Pancreas (tissue), 10 donors: ENCODE results near the gene NKX1-1. TPM values are rescaled to one million over a fixed set of nuclear protein-coding genes. Genes with fewer than 3 reads are reported as not detected.
A peak's percentile ranks its signal among the peaks of the same experiment; 100 is the strongest.

ENCODE experiments used
- ATAC-seq, 4 donors: fragments of 200-7000 bp; cut with Tn5 transposase; one replicate each; pipeline versions ENCODE4 v1.8.0 to v1.9.1; 2020; ENCODE audit warnings: mild to moderate bottlenecking in 4 of 4, moderate library complexity in 4 of 4
- DNase-seq, 6 donors: peaks; one replicate each; pipeline ENCODE4 v3.0.0-alpha.2; 2020
- FAIRE-seq: peaks from 2 replicates; lab custom pipeline; 2012; peaks lifted over from hg19 to GRCh38; lab: Jason Lieb, UNC
- H3K27ac ChIP-seq, 4 donors: fragments of 200-600 bp; sonication (generic); 1 replicate in 3 of 4; 2 replicates in 1 of 4; pipeline versions ENCODE4 v1.5.0 to v1.8.0; 2020
- H3K27me3 ChIP-seq, 4 donors: fragments of 200-600 bp; one replicate each; pipeline ENCODE4 v1.8.0; 2021
- H3K36me3 ChIP-seq, 3 donors: fragments of 200-600 bp; sonication (generic) in 1 of 3; one replicate each; pipeline versions ENCODE4 v1.5.0 to v1.8.0; 2020 to 2021
- H3K4me1 ChIP-seq, 3 donors: fragments of 200-600 bp; one replicate each; pipeline ENCODE4 v1.8.0; 2021
- H3K4me3 ChIP-seq, 4 donors: fragments of 200-600 bp; sonication (generic) in 2 of 4; one replicate each; pipeline versions ENCODE4 v1.5.0 to v1.8.0; 2020 to 2021
- H3K9me3 ChIP-seq, 4 donors: fragments of 200-600 bp; one replicate each; pipeline ENCODE4 v1.8.0; 2021
- CTCF ChIP-seq, 4 donors: fragments of 200-600 bp; sonication (generic) in 3 of 4; IDR thresholded peaks; one replicate each; pipeline versions ENCODE4 v1.5.0 to v1.8.0; 2021; ENCODE audit warnings: antibody characterized with exemption in 4 of 4
- WGBS, 2 donors: extraction: QIAGEN DNeasy Blood & Tissue Kit; methylation state at CpG; one replicate each; pipeline ENCODE4 v1.1.7; 2013; 5-methylcytosine and 5-hydroxymethylcytosine counted together
- intact Hi-C, 3 donors: fragments of 100-400 bp; cut with DNase I; formaldehyde crosslinking; loops; one replicate each; pipeline versions ENCODE4 v1.11.1 to v1.14.2; 2022
- polyA plus RNA-seq, 2 donors: library from polyadenylated mRNA; stranded (reverse); fragments of 200-250 nt; gene quantifications; one replicate each; pipeline ENCODE4 v1.2.3, GENCODE V29; 2013
- total RNA-seq, 6 donors: library from RNA; stranded (reverse); fragmentation: NEBNext Ultra II Directional in 4 of 6; extraction: Animal tissue kit (Norgen Biotek cat#: 25700) in 4 of 6; gene quantifications; one replicate each; pipeline versions ENCODE4 v1.2.1 to v1.2.4, GENCODE V29; 2021 to 2023
- donor health status: healthy with polysubstance abuse.
- donor health status: DM: no; HTN: no; CAD: no; lungs with moderate emphysema.
- donor health status: DM: no; HTN: no; CAD: no.
- donor health status: control.
- donor health status: control.
- donor health status: Bipolar disorder and iron deficiency.
- donor health status: DM: yes; HTN: yes; CAD: no.
- donor health status: DM: no; HTN: no; CAD: no.
- donor health status: DM: no; HTN: no; CAD: no.
- donor health status: DM: yes; HTN: yes; CAD: no.

The NKX1-1 gene
- total and polyA plus RNA-seq, 8 donors, result not detected

- Histone ChIP-seq H3K36me3 (no peaks in the 10 kb centered on the region), H3K27me3 (no peaks in the 10 kb centered on the region), H3K27ac (no peak overlapping the region), H3K9me3 (no peaks in the 10 kb centered on the region), H3K4me1 (no peaks in the 10 kb centered on the region), H3K4me3 (no peak overlapping the region)
- ATAC-seq (no peak), FAIRE-seq (no peak), DNase-seq (peak in 2 of 6 donors; percentile 0 to 62)
- no peak for TF ChIP-seq CTCF (IDR thresholded peaks at IDR 0.05)
- intact Hi-C loops, result no loop called here
- 89 to 99% methylated on average over 10 of the region's 10 CpGs for WGBS, 2 donors
These were observed 38.3 kb downstream of the NKX1-1 start for GRCh38 chr4:1367936-1368289.

- no peak for ATAC-seq
- Histone ChIP-seq H3K9me3 (no peaks in the 10 kb centered on the region), H3K4me3 (no peak overlapping the region), H3K36me3 (no peaks in the 10 kb centered on the region), H3K27me3 (no peaks in the 10 kb centered on the region), H3K4me1 (no peaks in the 10 kb centered on the region), H3K27ac (no peak overlapping the region)
- peak in 4 of 6 donors; percentile 1 to 61 (median 30) for DNase-seq
- intact Hi-C loops, result no loop called here
- FAIRE-seq, result no peak
- no peak for TF ChIP-seq CTCF (IDR thresholded peaks at IDR 0.05)
- 96% methylated on average over 16 to 17 of the region's 17 CpGs for WGBS, 2 donors
These were observed 38.9 kb downstream of the NKX1-1 start for GRCh38 chr4:1367230-1367935.

- no peak for TF ChIP-seq CTCF (IDR thresholded peaks at IDR 0.05)
- ATAC-seq (no peak), FAIRE-seq (no peak), DNase-seq (peak in 4 of 6 donors; percentile 1 to 67 (median 34))
- Histone ChIP-seq H3K9me3 (no peaks in the 10 kb centered on the region), H3K4me3 (no peak overlapping the region), H3K36me3 (no peaks in the 10 kb centered on the region), H3K4me1 (no peaks in the 10 kb centered on the region), H3K27ac (no peak overlapping the region), H3K27me3 (no peaks in the 10 kb centered on the region)
- intact Hi-C loops, result no loop called here
- 95 to 96% methylated on average over 35 of the region's 35 CpGs for WGBS, 2 donors
These were observed 39.6 kb downstream of the NKX1-1 start for GRCh38 chr4:1366371-1367229.

- no peak overlapping the region for H3K27ac ChIP-seq
- intact Hi-C loops, result no loop called here
- no peaks in the 10 kb centered on the region for H3K9me3 ChIP-seq
- no peaks in the 10 kb centered on the region for H3K27me3 ChIP-seq
- peak in 3 of 6 donors; percentile 45 to 69 (median 50) for DNase-seq
- no peaks in the 10 kb centered on the region for H3K4me1 ChIP-seq
- no peak overlapping the region for H3K4me3 ChIP-seq
- WGBS, 2 donors, result 69% methylated on average over 25 of the region's 25 CpGs
- no peaks in the 10 kb centered on the region for H3K36me3 ChIP-seq
- TF ChIP-seq CTCF (IDR thresholded peaks at IDR 0.05), result no peak
- no peak for FAIRE-seq
- peak in 2 of 4 donors; percentile 27 to 62 for ATAC-seq
These were observed 40.7 kb downstream of the NKX1-1 start for GRCh38 chr4:1365271-1366178.
